Inflammatory macrophage treated with lipopolysaccharide for 4 hours (primary cell): Measurements from ENCODE around the gene ROR1.

Experiments used
- DNase-seq: peaks from one replicate; pipeline ENCODE4 v3.0.0-alpha.2; 2020

Gene ROR1

DNA sequence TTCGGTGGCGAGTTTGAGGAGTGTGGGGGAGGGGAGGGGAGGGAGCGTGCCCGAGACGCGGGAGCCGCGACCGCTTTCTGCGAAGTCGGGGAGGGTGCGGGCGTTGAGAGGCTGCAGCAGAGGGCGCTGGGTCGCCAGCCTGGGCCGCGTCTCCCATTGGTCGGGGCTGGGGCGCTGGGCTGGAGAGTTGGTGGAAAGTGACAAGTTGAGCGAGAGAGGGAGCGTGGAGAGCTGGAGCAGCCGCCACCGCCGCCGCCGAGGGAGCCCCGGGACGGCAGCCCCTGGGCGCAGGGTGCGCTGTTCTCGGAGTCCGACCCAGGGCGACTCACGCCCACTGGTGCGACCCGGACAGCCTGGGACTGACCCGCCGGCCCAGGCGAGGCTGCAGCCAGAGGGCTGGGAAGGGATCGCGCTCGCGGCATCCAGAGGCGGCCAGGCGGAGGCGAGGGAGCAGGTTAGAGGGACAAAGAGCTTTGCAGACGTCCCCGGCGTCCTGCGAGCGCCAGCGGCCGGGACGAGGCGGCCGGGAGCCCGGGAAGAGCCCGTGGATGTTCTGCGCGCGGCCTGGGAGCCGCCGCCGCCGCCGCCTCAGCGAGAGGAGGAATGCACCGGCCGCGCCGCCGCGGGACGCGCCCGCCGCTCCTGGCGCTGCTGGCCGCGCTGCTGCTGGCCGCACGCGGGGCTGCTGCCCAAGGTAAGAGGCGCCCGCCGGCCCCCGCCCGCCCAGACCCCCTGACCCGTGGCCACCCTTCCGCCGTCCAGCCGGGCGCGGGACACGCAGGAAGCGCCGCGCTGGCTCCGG is at the start of gene ROR1:
ROR1 (plus strand) TSS at position 203 of the 802 bp plus-strand sequence.
- DNase-seq, result peak; percentile 46

DNA sequence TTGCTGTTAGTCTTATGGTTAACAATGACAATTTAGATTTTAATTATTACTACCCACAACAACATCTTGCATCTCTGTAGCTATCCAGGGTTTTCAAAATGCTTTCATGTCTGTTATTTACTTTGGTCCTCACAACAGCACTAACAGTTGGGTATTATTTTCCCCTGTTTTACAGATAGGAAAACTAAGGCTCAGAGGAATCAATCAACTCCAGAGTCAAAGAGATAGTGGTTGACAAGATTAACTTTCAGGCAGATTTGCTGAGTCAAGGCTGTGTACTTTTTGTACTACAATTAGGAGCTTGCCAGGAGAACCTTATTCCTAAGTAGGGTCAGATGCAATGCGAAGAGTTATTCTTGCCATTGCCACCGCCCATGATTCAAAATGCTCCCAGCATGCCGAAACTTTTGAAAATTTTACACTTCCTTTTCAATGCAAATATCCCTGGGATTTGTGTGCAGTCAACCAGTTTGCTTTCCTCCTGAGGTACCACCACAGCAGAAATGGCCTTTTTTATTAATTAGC is 49.4 kb upstream of the ROR1 start:
- no peak for DNase-seq

DNA sequence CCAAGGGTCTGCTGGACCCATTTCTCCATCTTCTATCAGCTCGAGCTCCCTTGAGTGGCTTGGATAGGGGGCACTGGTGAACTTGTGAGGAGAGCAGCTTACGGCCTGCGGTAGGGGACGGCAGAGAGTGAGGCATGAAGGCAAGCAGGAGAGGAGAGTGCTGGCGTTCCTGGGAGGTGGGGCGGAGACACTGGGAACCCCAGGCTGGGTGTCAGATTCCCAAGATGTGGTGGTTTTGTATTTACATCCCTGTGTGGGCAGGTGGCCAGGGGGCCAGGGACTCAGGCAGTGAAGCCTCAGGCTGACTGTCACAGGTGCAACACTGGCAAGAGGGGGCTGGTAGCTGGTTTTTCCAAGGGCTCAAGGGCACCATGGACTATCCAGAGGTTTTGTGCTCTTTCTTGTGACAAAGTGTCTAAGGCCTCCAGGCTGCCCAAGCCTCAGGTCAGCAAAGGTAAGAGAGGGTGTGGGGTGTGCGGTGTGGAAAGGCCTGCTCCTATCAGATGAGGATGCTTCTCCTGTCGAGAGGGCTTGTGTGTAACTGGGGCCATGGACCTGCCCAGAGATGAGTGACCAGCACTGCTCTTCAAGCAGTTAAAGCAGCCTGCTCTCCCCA is 45.1 kb upstream of the ROR1 start:
- DNase-seq, result no peak

DNA sequence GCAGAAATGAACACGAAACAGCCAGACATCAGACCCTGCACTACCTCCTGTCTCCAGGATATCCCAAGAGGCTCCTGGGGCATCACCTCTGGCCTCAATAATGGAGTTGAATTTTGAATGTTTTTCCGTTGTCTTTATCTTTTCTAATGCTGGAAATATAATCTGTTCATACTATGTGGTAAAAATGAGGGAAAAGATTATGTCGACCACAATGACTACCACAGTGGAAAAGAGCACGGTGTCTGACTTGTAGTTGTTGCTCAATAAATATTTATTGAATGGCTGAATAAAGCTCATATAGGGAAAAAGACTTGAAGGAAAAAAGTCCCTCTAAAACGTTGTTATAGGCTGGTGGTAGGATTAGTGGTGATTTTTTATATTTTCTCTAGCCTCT is 44.6 kb upstream of the ROR1 start:
- no peak for DNase-seq

DNA sequence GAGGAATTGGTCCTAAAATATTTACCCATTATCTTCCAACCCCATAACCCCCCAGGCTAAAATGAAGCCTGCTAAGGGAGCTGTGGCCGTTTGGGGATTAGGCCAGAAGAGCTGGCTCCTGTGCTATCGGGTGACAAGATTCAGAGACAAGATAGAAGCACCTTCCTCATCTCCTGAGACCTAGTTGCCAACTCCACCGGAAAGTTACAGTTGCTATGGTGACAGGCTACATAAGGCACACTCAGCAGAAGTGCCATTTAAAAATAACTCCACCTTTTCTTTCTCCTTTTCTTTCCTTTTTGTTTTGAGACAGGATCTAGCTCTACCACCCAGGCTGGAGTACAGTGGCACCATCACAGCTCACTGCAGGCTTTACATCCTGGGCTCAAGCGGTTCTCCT is 43.6 kb upstream of the ROR1 start:
- no peak for DNase-seq

DNA sequence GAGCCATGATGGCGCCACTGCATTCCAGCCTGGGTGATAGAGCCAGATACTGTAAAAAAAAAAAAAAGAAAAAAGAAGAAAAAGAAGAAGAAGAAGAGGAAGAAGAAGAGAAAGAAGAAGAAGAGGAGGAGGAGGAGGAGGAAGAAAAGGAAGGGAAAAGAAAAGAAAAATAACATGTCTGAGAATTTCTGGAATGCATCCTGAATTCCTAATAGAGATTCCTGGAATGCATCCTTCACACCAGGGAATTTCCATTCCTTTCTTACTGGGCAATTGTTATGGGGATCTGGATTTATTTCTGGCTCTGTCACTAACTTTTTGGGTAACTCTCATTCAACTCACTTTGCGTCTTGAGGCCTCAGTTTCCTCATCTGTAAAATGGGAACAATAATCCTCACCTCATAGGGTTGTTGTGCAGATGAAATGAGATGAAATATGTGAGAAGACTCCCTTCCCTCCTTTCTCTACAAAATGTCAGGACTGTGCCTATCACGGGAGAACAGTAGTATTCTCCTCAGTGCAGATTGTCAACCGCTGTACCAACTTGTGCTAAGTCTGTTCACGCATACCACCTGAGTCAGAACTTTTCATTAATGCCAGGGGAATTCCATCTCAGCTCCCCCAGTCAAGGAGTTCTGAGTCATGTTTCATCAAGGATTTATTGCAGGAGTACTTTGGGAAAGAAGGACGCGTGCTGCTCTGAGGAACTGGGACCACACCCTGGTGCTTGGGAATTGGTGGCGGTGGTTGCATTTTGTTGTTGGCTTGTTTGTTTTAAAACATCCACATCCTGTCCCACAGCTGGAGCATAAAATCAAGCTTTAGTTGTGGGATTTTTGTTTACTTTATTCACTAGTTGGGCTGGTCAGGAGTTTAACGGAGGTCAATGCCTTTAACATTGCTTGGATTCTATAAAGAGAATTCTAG is 42.4 kb upstream of the ROR1 start:
- DNase-seq, result no peak

DNA sequence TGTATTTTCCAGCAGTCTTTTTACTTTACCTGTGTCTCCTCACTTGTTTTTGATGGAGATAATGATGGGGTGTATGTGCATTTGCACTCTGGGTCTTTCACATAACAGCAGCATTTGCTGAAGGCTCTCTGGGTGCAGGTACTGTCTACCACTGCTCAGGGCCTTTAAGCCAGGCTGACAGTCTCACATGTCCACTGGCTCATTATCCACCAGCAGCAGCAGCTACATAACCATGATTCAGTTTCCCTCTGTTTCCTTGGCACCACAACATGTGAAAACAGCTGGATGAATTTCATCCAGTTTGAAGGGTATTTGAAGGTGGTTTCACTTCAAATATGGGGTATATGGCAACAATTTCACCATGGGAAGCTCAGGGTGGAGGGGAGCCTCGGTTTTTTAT is 41.2 kb upstream of the ROR1 start:
- no peak for DNase-seq

DNA sequence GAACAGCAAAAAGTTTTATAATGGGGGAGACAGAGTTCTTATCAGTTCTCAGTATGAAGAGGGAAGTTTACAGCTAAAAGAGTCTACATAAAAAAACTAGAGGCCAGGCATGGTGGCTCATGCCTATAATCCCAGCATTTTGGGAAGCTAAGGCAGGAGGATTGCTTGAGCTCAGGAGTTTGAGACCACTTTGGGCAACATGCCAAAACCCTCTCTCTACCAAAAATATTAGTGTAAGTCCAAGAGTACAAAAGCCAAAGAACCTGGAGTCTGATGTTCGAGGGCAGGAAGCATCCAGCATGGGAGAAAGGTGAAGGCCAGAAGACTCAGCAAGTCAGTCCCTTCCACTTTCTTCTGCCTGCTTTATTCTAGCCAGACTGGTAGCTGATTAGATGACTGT is 35.0 kb upstream of the ROR1 start:
- no peak for DNase-seq

DNA sequence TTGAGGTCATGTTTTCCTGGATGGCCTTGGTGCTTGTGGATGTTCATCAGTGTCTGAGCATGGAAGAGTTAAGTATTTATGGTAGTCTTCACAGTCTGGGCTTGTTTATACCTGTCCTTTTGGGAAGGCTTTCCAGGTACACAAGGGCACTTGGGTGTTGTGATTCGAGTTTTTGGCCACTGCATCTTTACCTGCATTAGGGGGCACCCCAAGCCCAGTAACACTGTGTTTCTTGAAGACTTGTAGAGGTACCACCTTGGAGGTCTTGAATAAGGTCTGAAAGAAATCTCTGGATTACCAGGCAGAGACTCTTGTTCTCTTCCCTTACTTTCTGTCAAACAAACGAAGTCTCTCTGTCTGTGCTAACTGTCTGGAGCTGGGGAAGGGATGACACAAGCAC is 34.4 kb upstream of the ROR1 start:
- DNase-seq, result no peak

DNA sequence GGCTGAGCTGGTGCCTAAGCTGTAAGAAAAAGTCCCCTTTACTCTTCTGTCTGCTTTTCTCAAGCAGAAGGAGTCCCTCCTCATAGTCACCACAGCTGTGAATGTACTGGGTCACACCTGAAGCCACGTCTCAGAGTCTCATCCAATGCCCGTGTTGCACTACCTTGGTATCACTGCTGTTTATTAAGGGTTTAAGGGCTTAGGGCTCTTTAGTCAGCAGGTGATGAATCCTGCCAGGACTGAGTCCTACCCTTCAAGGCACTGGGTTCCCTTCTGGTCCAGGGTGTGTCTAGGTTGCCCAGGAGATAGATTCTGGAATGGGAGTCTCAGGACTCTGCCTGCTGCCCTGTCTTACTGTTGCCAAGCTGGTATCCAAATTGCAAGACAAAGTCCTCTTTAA is 33.4 kb upstream of the ROR1 start:
- no peak for DNase-seq

DNA sequence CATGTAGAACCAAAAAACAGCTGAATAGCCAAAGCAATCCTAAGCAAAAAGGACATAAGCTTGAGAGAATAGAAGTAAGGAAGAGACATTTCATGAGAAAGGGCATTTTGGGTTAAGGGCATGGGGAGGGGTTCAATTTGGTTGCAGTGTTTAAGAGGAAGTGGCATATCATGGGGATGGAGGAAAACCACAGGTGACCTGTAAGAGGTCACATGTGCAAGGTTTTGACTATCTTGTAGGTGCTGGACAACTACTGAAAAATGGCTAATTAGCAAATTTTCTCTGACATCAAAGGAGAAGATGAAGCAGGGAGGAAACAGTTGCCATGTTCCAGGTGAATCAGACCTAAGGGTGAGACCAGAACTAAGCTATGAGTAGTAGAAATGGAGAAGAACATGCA is 31.3 kb upstream of the ROR1 start:
- DNase-seq, result no peak

DNA sequence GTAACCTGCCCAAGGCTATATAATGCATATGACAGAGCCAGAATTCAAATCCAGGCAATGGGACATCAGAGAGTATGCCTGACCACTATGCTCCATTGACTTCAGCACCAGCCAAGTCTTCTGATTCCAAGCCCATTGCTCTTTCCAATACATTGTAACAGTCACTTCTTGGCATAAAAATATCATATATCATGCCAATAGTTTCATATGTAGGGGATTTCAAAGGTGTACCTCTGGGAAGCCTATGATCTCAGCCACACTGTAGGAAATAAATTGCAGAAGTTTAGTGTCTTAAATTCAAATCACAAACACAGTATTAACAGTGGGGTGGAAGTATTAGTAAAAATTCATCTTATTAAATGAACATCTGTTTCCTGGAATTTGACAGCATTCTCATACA is 30.0 kb upstream of the ROR1 start:
- DNase-seq, result no peak

DNA sequence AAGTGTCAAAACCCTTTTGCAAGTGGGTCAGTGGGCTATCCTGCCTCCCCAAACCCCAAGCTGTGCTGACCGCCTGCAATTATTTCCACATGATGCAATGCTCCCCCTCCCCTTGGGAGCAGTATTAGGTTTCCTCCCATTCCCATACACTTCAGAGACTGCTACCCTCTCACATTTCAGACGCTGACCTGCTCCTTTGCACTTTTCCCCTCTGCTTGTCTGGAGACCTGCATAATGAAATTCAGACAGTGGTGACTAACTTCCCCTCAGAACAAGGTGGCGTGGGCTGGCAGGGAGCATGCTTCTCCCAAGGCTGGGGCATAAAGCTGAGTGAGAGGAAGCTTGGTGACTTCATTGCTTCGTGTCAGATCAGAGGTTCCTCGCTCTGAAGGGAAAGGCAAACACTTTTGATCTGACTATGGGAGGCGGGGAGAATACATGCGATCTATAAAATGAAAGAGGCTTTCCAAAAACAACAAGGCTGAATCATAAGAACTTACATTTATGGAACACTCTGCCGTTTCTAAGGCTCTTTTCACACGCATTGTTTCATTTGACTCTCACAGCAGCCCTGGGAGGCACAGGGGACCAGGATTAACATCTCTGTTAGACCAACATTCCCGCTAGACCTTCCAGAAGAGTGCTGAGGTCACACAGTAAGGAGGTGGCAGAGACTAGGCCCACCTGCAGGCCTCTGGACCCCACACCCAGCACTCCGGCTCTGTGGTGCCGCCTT is 27.5 kb upstream of the ROR1 start:
- peak; percentile 73 for DNase-seq

DNA sequence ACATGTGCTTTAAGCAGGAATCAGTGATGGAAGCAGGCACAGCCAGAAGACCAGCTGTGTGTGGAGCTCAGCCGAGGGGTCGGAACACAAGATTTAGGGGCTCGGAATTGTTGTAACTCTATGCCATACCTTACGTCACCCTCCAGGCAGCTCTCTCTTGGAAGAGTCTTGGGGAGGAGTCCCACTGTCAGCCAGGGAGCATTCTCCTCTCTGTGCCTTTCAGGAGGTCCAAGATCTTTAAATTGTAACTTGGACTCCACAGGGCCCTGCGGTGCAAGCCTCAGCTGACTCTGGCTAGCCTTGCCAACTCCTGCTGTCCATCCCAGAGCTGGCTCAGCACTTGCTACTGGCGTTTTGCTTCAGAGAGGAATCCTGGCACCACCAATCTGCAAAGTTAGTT is 26.4 kb upstream of the ROR1 start:
- DNase-seq, result no peak

DNA sequence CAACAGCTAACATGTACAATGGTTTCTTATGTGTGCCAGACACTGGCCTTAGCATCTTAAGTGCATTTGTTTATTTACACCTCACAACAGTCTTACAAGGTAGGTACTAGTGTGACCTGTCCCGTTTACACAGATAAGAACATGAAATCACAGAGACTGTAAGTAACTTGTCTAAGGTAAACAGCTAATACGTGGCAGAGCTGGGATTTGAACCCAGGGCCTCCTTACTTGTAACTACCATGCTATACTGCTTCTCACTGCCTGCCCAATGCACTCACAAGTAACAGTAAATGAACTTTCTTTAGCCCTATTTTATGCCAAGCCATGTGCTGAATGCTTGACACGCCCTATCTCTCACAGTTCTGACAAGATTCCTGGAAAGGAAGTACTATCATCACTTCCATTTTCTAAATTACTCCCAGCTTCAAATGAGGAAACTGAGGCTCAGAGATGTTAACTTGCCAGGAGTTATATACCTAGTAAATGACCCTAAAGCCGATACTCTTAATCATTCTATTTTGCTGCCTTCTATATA is 25.7 kb upstream of the ROR1 start:
- DNase-seq, result no peak

DNA sequence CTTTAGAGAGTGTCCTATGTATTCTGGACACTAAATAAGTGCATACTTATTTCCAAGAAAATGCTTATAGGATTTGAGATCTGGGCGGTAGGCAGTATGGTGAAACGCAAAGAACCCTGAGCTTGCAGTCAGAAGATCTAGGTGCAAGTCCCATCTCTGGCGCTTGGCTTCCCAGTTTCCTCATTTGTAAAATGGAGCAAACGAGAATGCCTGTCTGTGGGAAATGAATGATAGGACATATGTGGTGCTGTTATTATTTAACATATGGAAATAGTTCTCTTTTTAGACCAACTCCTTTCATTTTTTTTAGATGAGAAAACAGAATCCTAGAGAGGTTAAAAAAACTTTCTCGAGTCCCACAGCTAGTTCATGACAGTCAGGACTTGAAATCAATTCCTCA is 25.2 kb upstream of the ROR1 start:
- DNase-seq, result no peak

DNA sequence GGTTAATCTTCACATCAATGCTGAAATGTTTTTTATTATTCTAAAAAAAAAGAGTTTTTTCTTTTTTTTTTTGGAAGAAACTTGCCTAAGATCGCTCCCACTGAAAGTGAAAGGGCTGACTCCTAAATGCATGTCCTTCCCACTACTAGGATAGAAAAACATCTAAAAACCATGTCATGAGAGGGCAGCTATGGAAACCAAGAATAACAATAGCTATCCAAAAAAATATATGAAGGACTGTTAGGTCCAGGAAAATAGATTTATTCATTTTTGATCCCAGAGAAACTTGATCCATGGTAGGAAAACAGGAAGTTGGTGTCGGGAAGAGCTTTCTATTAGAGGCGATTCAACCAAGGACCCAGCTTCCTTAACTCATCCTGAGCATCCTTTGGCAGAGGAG is 23.1 kb upstream of the ROR1 start:
- DNase-seq, result no peak

DNA sequence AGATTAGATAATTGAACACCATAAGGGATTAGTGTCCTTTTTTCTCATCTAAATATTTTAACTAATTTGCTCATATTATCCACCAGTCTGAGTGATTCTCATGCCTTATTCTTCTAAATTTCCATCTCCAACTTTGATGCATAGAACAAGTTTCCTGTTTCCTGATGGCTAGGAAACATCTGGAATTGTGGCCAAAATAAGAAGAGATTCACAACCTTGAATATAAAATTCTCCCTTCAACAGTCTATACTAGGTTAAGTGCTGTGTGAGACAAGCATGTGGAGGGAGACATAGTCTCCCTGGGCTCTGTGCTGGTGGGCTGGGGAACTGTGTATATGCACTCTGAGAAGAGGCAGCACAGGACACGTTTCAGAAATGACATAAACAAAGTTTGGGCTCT is 21.6 kb upstream of the ROR1 start:
- no peak for DNase-seq

DNA sequence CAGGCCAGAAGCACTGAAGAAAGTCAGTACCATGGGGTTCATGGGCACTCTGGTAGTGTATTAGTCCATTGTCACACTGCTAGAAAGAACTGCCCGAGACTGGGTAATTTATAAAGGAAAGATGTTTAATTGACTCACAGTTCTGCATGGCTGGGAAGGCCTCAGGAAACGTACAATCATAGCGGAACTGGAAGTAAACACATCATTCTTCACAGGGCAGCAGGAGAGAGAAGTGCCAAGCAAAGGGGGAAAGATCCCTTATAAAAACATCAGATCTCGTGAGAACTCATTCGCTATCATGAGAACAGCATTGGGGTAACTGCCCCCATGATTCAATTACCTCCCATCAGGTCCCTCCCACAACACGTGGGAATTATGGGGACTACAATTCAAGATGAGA is 20.2 kb upstream of the ROR1 start:
- DNase-seq, result no peak

DNA sequence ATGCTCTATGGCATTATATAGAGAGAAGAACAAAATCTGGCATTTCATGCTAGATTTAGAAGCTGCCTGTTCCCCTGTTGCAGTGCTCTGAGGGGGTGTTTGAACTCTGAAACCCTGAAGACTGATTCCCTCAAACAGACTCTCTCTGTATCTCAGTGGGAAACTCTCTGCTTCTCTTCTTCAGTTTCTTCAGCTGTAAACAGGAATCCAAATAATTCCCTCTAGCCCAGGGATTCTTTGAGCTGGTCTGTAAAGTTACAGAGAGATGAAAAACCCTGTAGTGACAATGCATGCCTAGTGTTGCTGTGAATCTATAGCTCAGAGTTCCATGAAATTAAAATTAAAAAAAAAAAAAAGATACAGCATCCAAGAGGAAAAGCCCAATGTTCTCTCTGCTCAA is 17.0 kb upstream of the ROR1 start:
- DNase-seq, result no peak

DNA sequence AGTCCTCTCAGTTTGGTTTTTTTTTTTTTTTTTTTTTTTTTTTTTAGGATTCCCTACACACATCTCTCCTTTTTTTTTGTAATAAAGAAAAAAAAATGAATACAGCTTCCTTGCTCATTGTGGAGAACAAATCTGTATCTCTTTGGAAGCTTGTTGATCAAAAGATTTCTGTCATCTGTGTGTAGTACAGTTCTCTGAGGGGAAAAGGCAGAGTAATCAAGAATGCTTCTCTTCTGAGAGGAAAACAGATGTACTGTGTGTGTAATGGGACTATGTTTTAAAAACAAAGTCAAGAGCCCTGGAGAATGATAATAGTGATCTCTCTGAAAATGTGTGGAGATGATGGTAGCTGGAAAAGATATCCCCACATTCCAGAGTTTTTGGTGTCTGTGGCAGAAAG is 16.5 kb upstream of the ROR1 start:
- DNase-seq, result no peak

DNA sequence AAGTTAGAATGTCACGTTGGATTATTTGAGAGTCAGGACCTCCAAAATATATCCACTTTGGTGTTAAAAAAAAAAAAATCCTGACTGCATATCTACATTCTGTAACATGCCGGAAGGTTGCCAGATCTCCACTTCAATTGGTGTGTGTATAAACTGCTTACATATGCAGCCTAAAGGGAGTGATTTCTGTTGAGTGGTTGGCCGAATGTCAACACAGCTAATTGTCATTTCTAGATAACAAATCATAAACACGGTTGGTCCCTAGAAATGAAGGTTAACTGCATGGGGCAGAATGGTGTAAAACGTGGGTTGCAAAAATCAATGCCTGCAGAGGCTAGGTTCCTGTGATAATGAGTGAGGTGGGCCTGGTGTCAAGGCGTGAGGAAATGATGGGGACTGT is 15.0 kb upstream of the ROR1 start:
- DNase-seq, result no peak

DNA sequence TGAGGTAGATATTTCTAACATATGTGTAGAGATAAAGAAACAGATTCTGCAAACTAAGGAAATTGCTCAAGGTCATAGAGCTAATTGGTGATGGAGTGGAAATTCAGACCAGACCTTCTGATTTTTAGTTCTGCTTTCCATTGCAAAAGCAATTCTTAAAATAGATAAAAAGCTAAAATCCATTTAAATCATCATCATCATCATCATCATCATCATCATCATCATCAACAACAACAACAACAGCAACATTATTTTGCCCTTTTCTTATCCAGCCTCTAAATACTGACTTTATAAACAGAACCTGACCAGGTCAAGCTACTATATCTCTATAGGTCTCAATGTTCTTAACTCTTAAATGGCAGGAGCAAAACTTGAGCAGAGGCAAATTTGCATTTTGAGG is 14.0 kb upstream of the ROR1 start:
- DNase-seq, result no peak
